ENCODE measurements around the gene RILPL2.

Gene RILPL2

GRCh38 chr12:123478762-123479161 lies 42.3 kb upstream of the RILPL2 start:
- TF ChIP-seq CTCF (IDR thresholded peaks at IDR 0.05; ENCODE audit: low read depth, low read length, missing control alignments) = no peak
- DNase-seq (ENCODE audit: extremely low read depth, low read depth) = no peak
- H3K4me3 ChIP-seq (replicated peaks; ENCODE audit: low read depth, low read length) = no peak overlapping the region

DNA sequence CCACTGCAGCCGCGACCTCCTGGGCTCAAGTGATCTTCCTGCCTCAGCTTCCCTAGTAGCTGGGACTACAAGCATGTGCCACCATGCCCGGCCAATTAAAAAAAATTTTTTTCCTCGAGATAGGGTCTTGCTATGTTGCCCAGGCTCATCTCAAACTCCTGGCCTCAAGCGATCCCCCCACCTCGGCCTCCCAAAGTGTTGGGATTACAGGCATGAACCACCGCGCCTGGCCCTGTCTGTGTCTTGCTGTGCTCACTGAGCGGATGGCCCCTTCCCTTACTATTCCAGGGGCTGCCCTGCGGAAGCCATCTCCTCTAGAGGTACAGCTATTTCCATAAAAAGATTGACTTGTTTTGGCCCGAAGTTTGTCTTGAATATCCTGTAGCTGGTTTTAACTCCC lies 41.6 kb upstream of the RILPL2 start:
- TF ChIP-seq CTCF (IDR thresholded peaks at IDR 0.05; ENCODE audit: low read depth, low read length, missing control alignments) = no peak
- DNase-seq (ENCODE audit: extremely low read depth, low read depth) = no peak
- H3K4me3 ChIP-seq (replicated peaks; ENCODE audit: low read depth, low read length) = no peak overlapping the region

- no peak for DNase-seq (ENCODE audit: extremely low read depth, low read depth)
- H3K4me3 ChIP-seq (replicated peaks; ENCODE audit: low read depth, low read length) = no peak overlapping the region
- no peak for TF ChIP-seq CTCF (IDR thresholded peaks at IDR 0.05; ENCODE audit: low read depth, low read length, missing control alignments)
Measured at GRCh38 chr12:123475246-123475703, 38.8 kb upstream of the RILPL2 start.

GRCh38 chr12:123474485-123475245 lies 38.2 kb upstream of the RILPL2 start:
- TF ChIP-seq CTCF (IDR thresholded peaks at IDR 0.05; ENCODE audit: low read depth, low read length, missing control alignments) = no peak
- H3K4me3 ChIP-seq (replicated peaks; ENCODE audit: low read depth, low read length) = no peak overlapping the region
- DNase-seq (ENCODE audit: extremely low read depth, low read depth) = no peak

DNA sequence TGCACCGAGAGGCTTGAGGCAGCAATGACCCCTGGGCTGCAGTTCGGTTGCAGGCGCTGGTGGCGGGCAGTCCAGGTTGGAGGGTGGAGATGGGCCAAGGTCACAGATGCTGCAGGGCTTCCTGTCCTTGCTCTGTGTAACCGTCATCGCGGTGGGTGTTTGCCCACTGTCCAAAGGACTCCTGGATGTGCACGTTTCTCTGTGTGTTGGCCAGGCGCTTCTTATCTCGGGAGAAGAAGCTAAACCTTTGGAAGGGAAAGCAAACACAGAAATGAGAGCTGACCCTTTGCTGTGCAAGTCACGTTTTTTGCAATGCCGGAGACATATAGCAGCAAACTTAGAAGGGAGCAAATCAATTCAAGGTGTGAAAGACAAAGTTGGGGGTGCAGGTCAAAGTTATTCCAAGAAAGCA lies 36.0 kb upstream of the RILPL2 start:
- H3K4me3 ChIP-seq (replicated peaks; ENCODE audit: low read depth, low read length) = no peak overlapping the region
- no peak for TF ChIP-seq CTCF (IDR thresholded peaks at IDR 0.05; ENCODE audit: low read depth, low read length, missing control alignments)
- no peak for DNase-seq (ENCODE audit: extremely low read depth, low read depth)

GRCh38 chr12:123471374-123472068 lies 35.0 kb upstream of the RILPL2 start:
- peak; percentile 39 for DNase-seq (ENCODE audit: extremely low read depth, low read depth)
- TF ChIP-seq CTCF (IDR thresholded peaks at IDR 0.05; ENCODE audit: low read depth, low read length, missing control alignments) = no peak
- no peak overlapping the region for H3K4me3 ChIP-seq (replicated peaks; ENCODE audit: low read depth, low read length)
